Prostate gland (tissue), 2 donors: ENCODE measurements around the gene SPEF1.

ENCODE experiments used
- CTCF ChIP-seq, 4 experiments: fragments of 200-600 bp in 2 of 4; fragments of 450-650 bp in 2 of 4; sonication (generic) in 2 of 4; IDR thresholded peaks; 1 replicate in 3 of 4; 2 replicates in 1 of 4; pipeline ENCODE4 v1.5.1; 2016 to 2019; ENCODE audit warnings: antibody characterized with exemption in 4 of 4, mild to moderate bottlenecking in 2 of 4, moderate library complexity in 2 of 4
- POLR2A ChIP-seq: fragments of 450-650 bp; IDR thresholded peaks from one replicate; pipeline ENCODE4 v1.6.1; 2016; ENCODE audit warnings: antibody characterized with exemption, mild to moderate bottlenecking

GRCh38 chr20:3729811-3730540 is 51.3 kb downstream of the SPEF1 start:
- TF ChIP-seq CTCF (IDR thresholded peaks at IDR 0.05): no peak
- no peak for TF ChIP-seq POLR2A
